Effector memory CD8-positive, alpha-beta T cell (primary cell): ENCODE data around the gene NPPB.

ENCODE experiments used
- ATAC-seq: fragments of 150-1000 bp; cut with Tn5 transposase; replicated peaks from 2 replicates; pipeline ENCODE4 v1.10.0; 2021; ENCODE audit warnings: mild to moderate bottlenecking, moderate library complexity
- DNase-seq, 3 experiments: peaks; one replicate each; pipeline ENCODE4 v3.0.0; 2021
- H3K27ac Mint-ChIP-seq, 2 donors: one replicate each; pipeline ENCODE4 v1.8.0; 2022; ENCODE audit warnings: mild to moderate bottlenecking in 2 of 2, mixed read lengths in 2 of 2, moderate library complexity in 2 of 2
- H3K27me3 Mint-ChIP-seq, 2 donors: one replicate each; pipeline ENCODE4 v1.8.0; 2022; ENCODE audit warnings: mixed read lengths in 2 of 2
- H3K36me3 Mint-ChIP-seq: one replicate; pipeline ENCODE4 v1.8.0; 2022; ENCODE audit warnings: mild to moderate bottlenecking, moderate library complexity, mixed read lengths; ENCODE audit not compliant: insufficient read depth
- H3K4me1 Mint-ChIP-seq, 2 donors: one replicate each; pipeline ENCODE4 v1.8.0; 2022; ENCODE audit warnings: low read depth in 2 of 2, mixed read lengths in 2 of 2
- H3K4me3 Mint-ChIP-seq, 2 donors: one replicate each; pipeline ENCODE4 v1.8.0; 2022; ENCODE audit warnings: mild to moderate bottlenecking in 2 of 2, mixed read lengths in 2 of 2, moderate library complexity in 2 of 2
- H3K9me3 Mint-ChIP-seq, 2 donors: one replicate each; pipeline ENCODE4 v1.8.0; 2022; ENCODE audit warnings: mixed read lengths in 2 of 2

NPPB gene

DNA sequence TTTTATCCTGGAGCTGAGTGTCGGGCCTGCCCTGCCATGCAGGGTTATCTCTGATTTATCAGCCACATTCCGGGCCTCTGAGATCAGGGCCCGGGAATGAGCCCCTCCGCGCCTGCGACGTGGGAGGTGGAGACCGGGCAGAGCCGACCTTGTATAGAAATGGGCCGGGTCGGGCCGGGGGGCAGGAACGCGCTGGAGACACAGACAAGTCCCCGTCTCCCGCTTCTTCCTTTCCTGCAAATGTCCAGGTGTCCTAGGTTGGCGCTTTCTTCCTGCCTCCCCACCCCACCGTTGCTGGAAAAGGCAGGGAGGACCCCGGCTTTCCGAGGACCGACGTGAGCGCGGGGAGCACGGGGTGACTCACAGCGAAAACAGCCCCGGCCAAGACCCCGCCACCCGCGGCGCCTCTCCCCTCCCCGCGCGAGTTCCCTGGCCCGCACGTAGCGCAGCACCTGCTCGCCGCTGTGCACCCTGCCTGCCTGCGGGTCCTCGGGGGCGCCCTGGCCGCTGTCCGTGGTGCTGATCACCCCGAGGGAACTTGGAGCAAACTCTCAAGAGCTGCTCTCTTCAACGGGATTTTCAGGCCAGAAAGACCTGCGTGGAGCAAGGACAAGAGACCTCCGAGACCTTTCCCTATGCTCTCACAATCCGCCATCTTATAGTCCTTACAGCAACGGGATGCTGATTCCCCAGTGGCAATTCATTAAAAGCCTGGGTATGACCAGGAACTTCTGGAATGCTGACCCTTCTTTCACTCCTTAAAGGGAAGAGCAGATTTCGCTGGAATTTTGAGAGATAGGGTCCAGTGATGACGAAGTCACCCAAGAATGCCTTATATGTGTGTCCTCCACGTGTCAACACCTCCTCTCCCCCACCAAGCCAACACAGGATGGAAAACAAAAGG is 475 bp upstream of the NPPB start:
- Mint-ChIP-seq H3K4me3 (no peak overlapping the region), H3K4me1 (no peaks in the 10 kb centered on the region), H3K27me3 (peaks cover 53 to 92% of the 10 kb centered on the region in 2 donors), H3K36me3 (no peaks in the 10 kb centered on the region), H3K9me3 (no peaks in the 10 kb centered on the region), H3K27ac (no peak overlapping the region)
- peak; percentile 86 for ATAC-seq
- DNase-seq, result peak; percentile 69 to 70 (median 69)

DNA sequence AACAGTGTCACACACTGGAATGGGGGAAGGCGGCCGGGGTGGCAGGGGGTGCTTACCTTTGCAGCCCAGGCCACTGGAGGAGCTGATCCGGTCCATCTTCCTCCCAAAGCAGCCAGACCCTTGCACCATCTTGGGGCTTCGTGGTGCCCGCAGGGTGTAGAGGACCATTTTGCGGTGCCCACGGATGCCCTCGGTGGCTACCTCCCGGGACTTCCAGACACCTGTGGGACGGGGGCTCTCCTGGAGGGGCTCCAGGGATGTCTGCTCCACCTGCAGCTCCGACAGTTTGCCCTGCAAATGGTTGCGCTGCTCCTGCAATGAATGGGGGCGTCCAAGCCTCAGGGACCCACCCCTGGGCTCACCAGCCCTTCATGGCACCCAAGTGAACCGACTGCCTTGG is 587 bp downstream of the NPPB start:
- Mint-ChIP-seq H3K4me1 (no peaks in the 10 kb centered on the region), H3K27ac (no peak overlapping the region), H3K4me3 (no peak overlapping the region), H3K9me3 (no peaks in the 10 kb centered on the region), H3K36me3 (no peaks in the 10 kb centered on the region), H3K27me3 (peaks cover 52 to 96% of the 10 kb centered on the region in 2 donors)
- no peak for ATAC-seq
- no peak for DNase-seq

DNA sequence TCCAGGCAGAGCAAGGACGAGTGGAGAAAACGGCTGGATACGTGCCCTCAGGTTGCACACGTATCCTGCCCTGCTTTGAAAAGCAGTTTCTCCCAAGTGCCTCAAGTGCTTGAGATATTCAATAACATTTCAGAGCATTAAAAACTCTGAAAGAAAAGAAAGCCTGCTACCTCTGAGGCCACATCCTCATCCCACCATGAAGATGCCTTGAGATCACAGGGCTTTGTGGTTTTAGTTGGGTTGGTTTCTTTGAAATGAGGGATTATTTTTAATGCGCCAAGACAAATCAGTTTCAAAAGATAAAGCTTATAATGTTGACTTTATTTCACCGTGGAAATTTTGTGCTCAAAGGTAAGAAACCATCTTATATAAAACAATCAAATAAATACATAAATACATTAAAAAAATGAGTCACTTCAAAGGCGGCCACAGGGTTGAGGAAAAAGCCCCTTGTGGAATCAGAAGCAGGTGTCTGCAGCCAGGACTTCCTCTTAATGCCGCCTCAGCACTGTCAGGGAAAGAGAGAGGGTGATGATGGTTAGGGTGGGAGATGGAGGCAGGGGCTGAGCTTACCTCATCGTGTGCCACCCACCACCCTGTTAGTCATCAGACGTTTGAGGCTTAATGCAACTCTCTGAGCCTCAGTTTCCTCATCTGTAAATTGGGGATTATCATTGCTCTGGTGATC is 1.4 kb downstream of the NPPB start:
- H3K36me3 Mint-ChIP-seq, result no peaks in the 10 kb centered on the region
- no peaks in the 10 kb centered on the region for H3K4me1 Mint-ChIP-seq
- no peaks in the 10 kb centered on the region for H3K9me3 Mint-ChIP-seq
- DNase-seq (no peak), ATAC-seq (no peak)
- no peak overlapping the region for H3K4me3 Mint-ChIP-seq
- no peak overlapping the region for H3K27ac Mint-ChIP-seq
- H3K27me3 Mint-ChIP-seq, result peaks cover 52 to 95% of the 10 kb centered on the region in 2 donors

DNA sequence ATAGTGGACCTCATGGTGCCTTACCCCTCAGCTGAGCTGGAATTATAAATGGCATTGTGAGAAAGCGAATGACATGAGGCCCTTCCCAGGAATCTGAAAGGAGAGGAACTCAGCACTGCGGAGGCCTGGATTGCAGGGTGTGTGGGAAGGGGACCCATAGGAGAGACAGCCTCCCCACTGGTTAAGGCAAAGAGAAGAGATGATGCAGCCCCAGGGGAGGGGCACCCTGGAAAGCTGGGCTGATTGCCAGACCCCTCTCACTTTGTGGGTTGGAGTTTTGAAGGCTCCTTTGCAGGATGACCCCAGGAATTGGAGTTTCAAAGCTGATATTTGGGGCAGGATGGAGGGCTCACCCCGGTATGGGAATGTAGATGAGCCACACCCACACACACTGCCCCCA is 2.0 kb downstream of the NPPB start:
- H3K27me3 Mint-ChIP-seq, result peaks cover 46 to 91% of the 10 kb centered on the region in 2 donors
- no peak for ATAC-seq
- no peak overlapping the region for H3K4me3 Mint-ChIP-seq
- H3K4me1 Mint-ChIP-seq, result no peaks in the 10 kb centered on the region
- no peak overlapping the region for H3K27ac Mint-ChIP-seq
- no peak for DNase-seq
- H3K36me3 Mint-ChIP-seq, result no peaks in the 10 kb centered on the region
- no peaks in the 10 kb centered on the region for H3K9me3 Mint-ChIP-seq

DNA sequence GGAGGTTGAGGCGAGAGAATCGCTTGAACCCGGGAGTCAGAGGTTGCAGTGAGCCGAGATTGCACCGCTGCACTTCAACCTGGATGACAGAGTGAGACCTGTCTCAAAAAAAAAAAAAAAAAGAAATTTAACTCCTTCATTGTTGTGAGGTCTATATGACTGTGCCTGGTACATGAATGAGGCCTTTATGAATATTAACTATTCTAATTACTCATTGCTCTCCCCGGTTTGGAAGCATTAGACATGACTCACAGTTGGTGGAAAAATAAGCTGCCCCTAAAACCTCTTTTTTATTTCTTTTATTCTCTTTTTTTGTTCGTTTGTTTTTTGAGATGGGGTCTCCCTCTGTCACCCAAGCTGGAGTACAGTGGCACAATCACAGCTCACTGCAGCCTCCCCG is 3.3 kb downstream of the NPPB start:
- Mint-ChIP-seq H3K27me3 (peaks cover 40 to 90% of the 10 kb centered on the region in 2 donors), H3K4me3 (no peak overlapping the region), H3K27ac (no peak overlapping the region), H3K9me3 (no peaks in the 10 kb centered on the region), H3K36me3 (no peaks in the 10 kb centered on the region), H3K4me1 (no peaks in the 10 kb centered on the region)
- ATAC-seq (no peak), DNase-seq (no peak)

DNA sequence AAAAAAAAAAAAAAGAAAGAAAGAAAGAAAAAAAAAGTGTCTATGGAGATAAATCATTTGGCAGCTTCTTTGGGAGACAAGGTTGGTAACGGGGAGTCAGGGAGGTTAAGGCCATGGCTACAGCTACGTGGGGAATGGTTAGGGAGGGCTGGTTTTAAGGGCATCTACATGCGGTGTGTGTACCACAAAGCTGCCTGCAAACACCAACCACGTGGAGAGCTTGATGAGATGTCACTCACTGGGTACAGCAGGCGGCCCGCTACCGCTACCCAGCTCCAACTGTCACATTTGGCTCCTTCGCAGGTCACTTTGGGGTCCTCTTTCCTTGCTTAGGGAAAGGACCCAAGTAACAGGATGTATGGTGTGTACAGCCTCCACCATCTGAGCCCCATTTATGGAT is 4.2 kb downstream of the NPPB start:
- no peak for DNase-seq
- H3K4me3 Mint-ChIP-seq, result no peak overlapping the region
- H3K27ac Mint-ChIP-seq, result no peak overlapping the region
- H3K4me1 Mint-ChIP-seq, result no peaks in the 10 kb centered on the region
- H3K27me3 Mint-ChIP-seq, result peaks cover 31 to 81% of the 10 kb centered on the region in 2 donors
- ATAC-seq, result no peak
- no peaks in the 10 kb centered on the region for H3K36me3 Mint-ChIP-seq
- no peaks in the 10 kb centered on the region for H3K9me3 Mint-ChIP-seq

DNA sequence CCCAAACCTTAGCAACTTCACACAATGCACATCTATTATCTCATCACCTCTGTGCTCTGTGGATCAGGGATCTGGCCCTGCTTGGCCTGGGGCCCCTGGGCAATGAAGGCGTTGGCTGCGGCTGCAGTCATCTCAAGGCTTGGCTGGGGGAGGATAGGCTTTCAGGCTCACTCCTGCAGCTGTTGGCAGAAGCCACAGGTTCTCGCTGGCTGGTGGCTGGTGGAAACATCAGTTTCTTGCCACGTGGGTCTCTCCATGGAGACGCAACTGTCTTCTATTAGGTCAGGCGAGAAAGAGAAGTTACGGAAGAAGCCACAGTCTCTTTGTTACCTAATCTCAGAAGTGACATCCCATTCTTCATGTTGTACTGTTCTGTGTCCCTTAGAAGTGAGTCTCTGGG is 7.6 kb downstream of the NPPB start:
- DNase-seq (no peak), ATAC-seq (no peak)
- no peak overlapping the region for H3K4me3 Mint-ChIP-seq
- H3K36me3 Mint-ChIP-seq, result peaks cover 3% of the 10 kb centered on the region
- H3K27me3 Mint-ChIP-seq, result peaks cover 20 to 49% of the 10 kb centered on the region in 2 donors
- no peaks in the 10 kb centered on the region for H3K4me1 Mint-ChIP-seq
- H3K9me3 Mint-ChIP-seq, result no peaks in the 10 kb centered on the region
- no peak overlapping the region for H3K27ac Mint-ChIP-seq

DNA sequence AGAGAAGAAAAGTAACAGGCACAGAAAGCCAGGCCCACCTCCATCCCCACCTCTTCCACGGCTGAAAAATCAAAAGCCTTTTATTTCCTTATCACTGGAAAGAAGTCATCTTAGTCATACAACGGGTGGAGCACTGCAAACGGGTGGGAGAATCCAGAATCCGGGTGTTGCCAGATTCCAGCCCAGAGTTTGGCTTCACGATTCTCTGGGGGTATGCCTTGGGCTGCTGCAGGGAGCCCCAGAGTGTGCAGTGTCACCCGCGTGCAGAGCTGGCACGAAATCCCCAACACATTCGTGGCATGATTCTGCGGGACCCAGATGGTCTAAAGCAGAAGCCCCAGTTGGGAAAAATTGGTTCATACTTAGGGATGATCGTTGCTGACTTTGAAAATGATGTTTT is 8.6 kb downstream of the NPPB start:
- Mint-ChIP-seq H3K4me3 (no peak overlapping the region), H3K36me3 (peaks cover 4% of the 10 kb centered on the region), H3K9me3 (no peaks in the 10 kb centered on the region), H3K27ac (no peak overlapping the region), H3K27me3 (peaks cover 18 to 41% of the 10 kb centered on the region in 2 donors), H3K4me1 (peaks cover 0 to 4% of the 10 kb centered on the region in 2 donors)
- ATAC-seq (no peak), DNase-seq (no peak)

DNA sequence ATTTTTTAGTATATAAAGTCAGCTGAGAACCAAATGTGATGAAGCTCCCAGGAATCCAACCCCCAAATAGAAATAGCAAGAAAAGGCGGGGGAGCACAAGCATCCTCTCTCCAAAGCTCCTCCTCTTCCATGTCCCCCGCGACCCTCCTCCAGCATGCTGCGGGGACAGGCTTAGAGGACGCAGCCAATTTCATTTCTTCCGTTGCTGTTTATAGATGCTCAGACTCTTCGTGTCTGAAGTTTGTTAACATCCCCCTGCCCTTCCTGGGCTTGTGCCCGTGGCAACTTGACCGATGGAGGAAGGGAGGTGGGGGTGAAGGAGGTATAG is 10.4 kb downstream of the NPPB start:
- DNase-seq (no peak), ATAC-seq (no peak)
- H3K4me3 Mint-ChIP-seq, result no peak overlapping the region
- no peaks in the 10 kb centered on the region for H3K9me3 Mint-ChIP-seq
- peaks cover 4% of the 10 kb centered on the region for H3K36me3 Mint-ChIP-seq
- no peak overlapping the region for H3K27ac Mint-ChIP-seq
- H3K4me1 Mint-ChIP-seq, result peaks cover 0 to 4% of the 10 kb centered on the region in 2 donors
- peaks cover 13 to 23% of the 10 kb centered on the region in 2 donors for H3K27me3 Mint-ChIP-seq

DNA sequence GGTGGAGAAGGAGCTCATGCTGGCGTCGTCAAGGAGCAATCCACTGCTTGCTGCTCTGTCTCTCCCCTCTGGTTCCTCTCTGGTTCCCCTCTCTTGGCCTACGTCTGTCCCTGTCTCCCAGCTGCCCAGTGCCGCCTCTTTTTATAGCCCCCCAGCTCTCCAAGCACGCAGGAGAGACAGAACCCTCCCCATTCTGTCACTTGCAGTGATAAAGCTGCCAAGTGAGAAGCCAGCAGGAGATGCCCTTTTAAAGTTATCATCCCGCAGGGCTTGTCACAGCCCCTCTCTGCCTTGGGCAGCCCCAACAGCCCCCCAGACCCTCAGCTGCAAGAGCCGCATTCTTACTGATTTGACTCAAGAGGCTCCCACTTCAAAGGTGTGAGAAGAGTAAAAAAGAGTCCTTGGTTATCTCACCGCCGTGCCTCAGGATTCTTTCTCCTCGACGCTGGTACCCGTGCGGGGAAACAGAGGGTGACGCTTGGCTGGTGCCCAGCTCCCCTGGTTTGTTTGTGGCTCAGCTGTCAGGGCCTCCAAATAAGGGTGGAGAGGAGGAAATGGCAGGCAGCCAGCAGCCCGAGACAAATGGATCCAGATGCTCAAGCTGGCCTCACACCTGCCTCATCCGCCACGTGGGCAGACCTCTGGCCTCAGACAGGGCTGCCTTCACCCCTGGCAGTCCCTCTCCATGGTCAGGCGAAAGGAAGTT is 10.9 kb downstream of the NPPB start, which contains the start of gene NPPA:
Gene NPPA (minus strand): TSS at position 117 of the 706 bp plus-strand sequence. CDS start 99 bp downstream, at position 18.
- Mint-ChIP-seq H3K27me3 (peaks cover 9 to 18% of the 10 kb centered on the region in 2 donors), H3K36me3 (peaks cover 4% of the 10 kb centered on the region), H3K9me3 (no peaks in the 10 kb centered on the region), H3K27ac (no peak within 1 kb of the TSS), H3K4me1 (peaks cover 0 to 4% of the 10 kb centered on the region in 2 donors), H3K4me3 (no peak within 1 kb of the TSS)
- ATAC-seq (no peak), DNase-seq (no peak)

DNA sequence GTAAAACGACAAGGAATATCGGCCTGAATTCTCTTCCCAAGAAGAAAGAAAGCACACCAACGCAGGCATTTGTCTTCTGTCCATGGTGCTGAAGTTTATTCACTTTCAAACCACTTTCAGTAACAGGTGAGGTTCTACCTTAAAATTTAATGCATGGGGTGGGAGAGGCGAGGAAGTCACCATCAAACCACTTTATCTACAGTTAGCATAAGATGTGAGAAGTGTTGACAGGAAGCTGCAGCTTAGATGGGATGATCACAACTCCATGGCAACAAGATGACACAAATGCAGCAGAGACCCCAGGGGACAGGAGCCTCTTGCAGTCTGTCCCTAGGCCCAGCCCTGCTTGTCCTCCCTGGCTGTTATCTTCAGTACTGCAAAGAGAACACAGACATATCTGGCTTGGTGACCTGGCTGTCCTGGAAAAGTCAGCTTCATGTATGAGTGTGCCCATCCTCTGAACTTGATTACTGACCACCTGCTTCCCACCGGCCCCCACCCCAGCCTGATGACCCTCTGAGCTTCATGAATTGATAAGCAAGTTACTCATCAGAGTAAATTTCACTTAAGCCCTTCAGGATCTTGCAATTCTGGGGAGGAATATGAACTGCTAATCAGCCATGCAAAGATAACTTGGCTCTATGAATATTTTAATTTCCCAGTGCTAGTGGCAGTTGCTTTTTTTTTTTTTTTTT is 13.0 kb downstream of the NPPB start:
- peaks cover 0 to 4% of the 10 kb centered on the region in 2 donors for H3K4me1 Mint-ChIP-seq
- H3K27me3 Mint-ChIP-seq, result peaks cover 0 to 2% of the 10 kb centered on the region in 2 donors
- H3K27ac Mint-ChIP-seq, result no peak overlapping the region
- H3K36me3 Mint-ChIP-seq, result peaks cover 7% of the 10 kb centered on the region
- ATAC-seq (peak; percentile 27), DNase-seq (no peak)
- H3K9me3 Mint-ChIP-seq, result no peaks in the 10 kb centered on the region
- H3K4me3 Mint-ChIP-seq, result no peak overlapping the region

DNA sequence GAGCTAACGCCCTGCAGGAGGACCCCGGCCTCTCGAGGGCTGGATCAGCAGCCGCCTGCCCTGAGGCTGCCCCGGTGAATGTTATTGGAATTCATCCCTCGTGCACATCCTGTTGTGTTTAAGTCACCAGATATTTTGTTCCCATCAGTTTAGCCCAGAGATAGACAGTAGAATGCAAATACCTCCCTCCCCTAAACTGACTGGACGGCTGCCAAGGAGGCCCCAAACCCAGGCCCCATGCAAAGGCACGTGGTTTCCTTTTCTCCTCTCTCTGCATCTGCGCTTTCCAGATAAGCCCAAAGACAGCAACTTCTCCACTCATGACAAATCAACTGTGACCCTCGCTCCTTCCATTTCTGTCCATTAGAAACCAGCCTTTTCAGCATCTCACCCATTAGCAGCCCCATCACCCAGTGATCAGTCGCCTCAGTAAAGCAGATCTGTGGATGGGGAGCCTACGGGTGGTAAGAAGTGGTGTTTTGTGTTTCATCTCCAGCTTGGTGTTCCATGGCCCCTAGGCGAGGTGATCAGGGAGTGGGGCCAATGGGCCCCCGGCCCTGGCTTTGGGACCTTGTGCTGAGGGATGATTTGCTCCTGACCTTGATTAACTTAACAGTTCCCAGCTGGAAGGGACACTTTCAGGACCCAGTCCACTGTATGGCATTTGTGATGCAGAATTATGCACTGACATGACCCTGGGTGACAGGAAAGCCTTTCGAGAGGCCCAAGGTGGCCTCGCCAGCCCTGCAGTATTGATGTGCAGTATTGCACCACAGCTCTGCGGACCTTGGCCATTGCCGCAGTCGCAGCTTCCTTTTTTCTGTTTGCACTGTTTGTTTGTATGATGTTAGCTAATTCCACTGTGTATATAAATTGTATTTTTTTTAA is 16.3 kb downstream of the NPPB start:
- Mint-ChIP-seq H3K27me3 (no peaks in the 10 kb centered on the region), H3K36me3 (peaks cover 24% of the 10 kb centered on the region), H3K4me3 (no peak overlapping the region), H3K9me3 (no peaks in the 10 kb centered on the region), H3K4me1 (peaks cover 4% of the 10 kb centered on the region in 2 donors), H3K27ac (no peak overlapping the region)
- DNase-seq (no peak), ATAC-seq (no peak)
